Measurements from ENCODE around the gene NUDT4.
A peak's percentile ranks its signal among the peaks of the same experiment; 100 is the strongest.
"Not testable (repeated sequence)": the region's sequence is repeated elsewhere in the genome, so short reads cannot be mapped to it uniquely, and the experiment has no call there.

The NUDT4 gene

GRCh38 chr12:93380480-93381121 lies 2.9 kb downstream of the NUDT4 start:
- CTCF ChIA-PET = interaction anchor here (0.5 to 2.2 kb wide), 8 partner anchors 13 to 393 kb away, joined by 3 to 10 read pairs (median 3); no protein-coding TSS in a partner anchor
- DNase-seq (ENCODE audit: low spot score) = peak; percentile 52
- H3K27ac ChIP-seq = no peak overlapping the region
- POLR2A ChIA-PET (ENCODE audit: low non-redundant PET) = interaction anchor here (0.6 kb wide), 1 partner anchor 258 kb away, joined by 5 read pairs; no protein-coding TSS in a partner anchor
- peak; percentile 57 for TF ChIP-seq CTCF (conservative IDR thresholded peaks at IDR 0.05; ENCODE audit: low read depth)

DNA sequence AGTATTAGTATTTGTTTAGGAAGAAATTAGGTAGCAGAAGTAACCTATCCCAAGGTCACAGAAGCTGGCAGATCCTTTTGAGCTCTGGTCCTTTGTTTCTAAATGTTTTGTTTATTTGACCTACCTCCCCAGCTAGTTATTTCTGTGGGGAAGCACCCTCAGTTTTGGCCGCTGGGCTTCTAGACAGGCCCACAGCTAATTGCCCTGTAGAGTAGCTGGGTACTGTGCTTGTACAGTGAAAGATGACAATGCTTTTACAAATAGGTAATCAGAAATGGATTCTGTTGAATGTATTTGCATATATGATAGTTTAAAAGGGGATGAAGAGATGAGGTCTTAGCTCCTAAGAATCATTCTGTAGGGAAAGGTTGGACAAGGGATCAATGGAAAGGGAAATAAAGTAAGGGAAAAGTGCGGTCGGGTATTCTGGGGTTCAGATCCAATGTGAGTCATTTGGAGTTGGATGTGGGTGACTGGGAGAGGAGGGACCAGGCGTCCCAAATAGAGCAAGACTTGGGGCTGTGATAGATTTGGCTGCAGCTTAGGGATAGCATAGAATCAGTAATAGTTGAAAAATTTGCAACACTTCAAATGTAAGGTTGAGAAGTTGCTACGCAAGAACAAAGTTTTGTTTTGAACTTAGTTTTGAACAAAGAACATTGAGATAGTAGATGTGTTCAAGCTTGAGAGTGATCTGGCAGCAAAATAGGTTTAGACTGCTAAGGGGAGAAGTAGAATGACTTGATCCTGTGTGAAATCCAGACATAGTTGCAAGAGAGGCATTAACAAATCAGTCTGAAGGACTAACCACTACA lies 3.6 kb downstream of the NUDT4 start:
- no peak for DNase-seq (ENCODE audit: low spot score)
- no peak for TF ChIP-seq CTCF (conservative IDR thresholded peaks at IDR 0.05; ENCODE audit: low read depth)
- ChIA-PET CTCF (interaction anchor here (0.5 to 2.2 kb wide), 5 partner anchors 14 to 394 kb away, joined by 3 to 10 read pairs (median 3); no protein-coding TSS in a partner anchor), POLR2A (ENCODE audit: low non-redundant PET) (interaction anchor here (0.6 kb wide), 1 partner anchor 259 kb away, joined by 5 read pairs; no protein-coding TSS in a partner anchor)
- no peak overlapping the region for H3K27ac ChIP-seq

DNA sequence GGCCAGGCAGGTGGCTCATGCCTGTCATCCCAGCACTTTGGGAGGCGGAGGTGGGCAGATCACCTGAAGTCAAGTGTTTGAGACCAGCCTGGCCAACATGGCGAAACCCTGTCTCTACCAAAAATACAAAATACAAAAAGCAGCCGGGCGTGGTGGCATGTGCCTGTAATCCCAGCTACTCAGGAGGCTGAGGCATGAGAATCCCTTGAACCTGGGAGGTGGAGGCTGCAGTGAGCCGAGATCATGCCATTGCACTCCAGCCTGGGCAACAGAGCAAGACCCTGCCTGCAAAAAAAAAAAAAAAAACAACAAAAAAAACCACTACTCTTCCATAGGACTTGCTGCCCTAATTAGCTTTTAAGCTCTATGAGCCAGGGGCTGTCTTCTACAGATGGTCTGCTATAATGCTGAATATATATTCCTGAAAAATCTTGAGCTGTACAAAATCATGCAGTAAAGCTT lies 4.3 kb downstream of the NUDT4 start:
- POLR2A ChIA-PET (ENCODE audit: low non-redundant PET); H3K27ac ChIP-seq; DNase-seq (ENCODE audit: low spot score): not testable (repeated sequence)
- CTCF ChIA-PET = interaction anchor here (0.5 to 2.2 kb wide), 4 partner anchors 26 to 439 kb away, joined by 3 to 8 read pairs (median 5); no protein-coding TSS in a partner anchor

DNA sequence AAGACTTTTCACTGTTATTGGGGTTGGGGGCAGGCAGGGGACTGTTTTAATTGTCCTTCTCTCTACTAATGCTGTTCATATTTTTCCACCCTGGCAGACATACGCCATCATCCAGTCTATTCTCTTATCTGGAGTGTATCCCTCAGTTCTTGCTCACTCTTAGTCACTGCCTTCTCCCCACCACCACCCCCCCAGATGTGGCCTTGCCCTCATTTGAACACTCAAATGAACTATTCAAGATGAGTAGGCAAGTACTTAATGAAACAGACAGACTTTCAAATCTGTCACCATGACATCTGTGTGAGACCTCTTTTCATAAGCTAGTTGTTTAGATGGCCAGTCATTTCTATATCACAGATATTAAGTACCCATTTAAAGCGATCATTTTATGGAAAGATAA lies 10.1 kb downstream of the NUDT4 start:
- peak; percentile 32 for DNase-seq (ENCODE audit: low spot score)
- ChIA-PET CTCF (no interaction called here), POLR2A (ENCODE audit: low non-redundant PET) (no interaction called here)
- TF ChIP-seq CTCF (conservative IDR thresholded peaks at IDR 0.05; ENCODE audit: low read depth) = no peak
- no peak overlapping the region for H3K27ac ChIP-seq

- TF ChIP-seq CTCF (conservative IDR thresholded peaks at IDR 0.05; ENCODE audit: low read depth) = no peak
- no peak for DNase-seq (ENCODE audit: low spot score)
- POLR2A ChIA-PET (ENCODE audit: low non-redundant PET) = no interaction called here
- H3K27ac ChIP-seq = no peak overlapping the region
- CTCF ChIA-PET = interaction anchor here (0.7 kb wide), 1 partner anchor 491 kb away, joined by 4 read pairs; no protein-coding TSS in a partner anchor
These were observed 12.3 kb downstream of the NUDT4 start for GRCh38 chr12:93390031-93390430.

GRCh38 chr12:93390549-93391297 lies 13.0 kb downstream of the NUDT4 start:
- peak overlapping the region; percentile 10; the same call in 1 of the 2 replicates for H3K27ac ChIP-seq
- TF ChIP-seq CTCF (conservative IDR thresholded peaks at IDR 0.05; ENCODE audit: low read depth) = no peak
- CTCF ChIA-PET = interaction anchor here (0.7 kb wide), 1 partner anchor 498 kb away, joined by 3 read pairs; no protein-coding TSS in a partner anchor
- POLR2A ChIA-PET (ENCODE audit: low non-redundant PET) = no interaction called here
- no peak for DNase-seq (ENCODE audit: low spot score)
